ENCODE results near the gene DKC1.
"Not testable (repeated sequence)": the region's sequence is repeated elsewhere in the genome, so short reads cannot be mapped to it uniquely, and the experiment has no call there.

The DKC1 gene

GRCh38 chrX:154822029-154822428 lies 59.4 kb downstream of the DKC1 start:
- no peak for DNase-seq

GRCh38 chrX:154824638-154825037 lies 62.0 kb downstream of the DKC1 start:
- DNase-seq, result no peak

- DNase-seq, result not testable (repeated sequence)
Measured at GRCh38 chrX:154825586-154825985, 62.9 kb downstream of the DKC1 start.
